OCI-LY1 (cell line): Measurements from ENCODE around the gene SLC25A29.

Source experiments
- H2AFZ ChIP-seq: fragments of 200-600 bp; sonication (generic), shearing (Covaris generic); 2 replicates; pipeline ENCODE4 v1.6.0; 2014; ENCODE audit warnings: antibody characterized with exemption, mild to moderate bottlenecking, low read length
- H3F3A ChIP-seq: fragments of 200-600 bp; sonication (generic), shearing (Covaris generic); 2 replicates; pipeline ENCODE4 v1.6.0; 2014; ENCODE audit warnings: mild to moderate bottlenecking, antibody characterized with exemption, low read length, moderate library complexity; ENCODE audit not compliant: insufficient read depth
- H3K27ac ChIP-seq: fragments of 200-600 bp; sonication (generic); 2 replicates; pipeline ENCODE4 v1.5.1; 2014; ENCODE audit warnings: low read length, mixed run types, mild to moderate bottlenecking, low read depth; ENCODE audit not compliant: poor library complexity, severe bottlenecking
- H3K27me3 ChIP-seq: fragments of 200-600 bp; sonication (generic); 2 replicates; pipeline ENCODE4 v1.6.0; 2014; ENCODE audit warnings: antibody characterized with exemption, mild to moderate bottlenecking, low read length, moderate library complexity; ENCODE audit not compliant: insufficient read depth
- H3K36me3 ChIP-seq: fragments of 200-600 bp; sonication (generic); 2 replicates; pipeline ENCODE4 v1.6.1; 2014; ENCODE audit warnings: mild to moderate bottlenecking, antibody characterized with exemption, low read length, moderate library complexity, mixed read lengths; ENCODE audit not compliant: insufficient read depth
- H3K4me1 ChIP-seq: fragments of 200-600 bp; sonication (generic); 2 replicates; pipeline ENCODE4 v1.5.1; 2014; ENCODE audit warnings: mild to moderate bottlenecking, low read length, moderate library complexity; ENCODE audit not compliant: insufficient read depth, severe bottlenecking
- H3K4me2 ChIP-seq: fragments of 200-600 bp; sonication (generic), shearing (Covaris generic); 2 replicates; pipeline ENCODE4 v1.6.1; 2014; ENCODE audit warnings: low read length
- H3K4me3 ChIP-seq: fragments of 200-600 bp; sonication (generic); 2 replicates; pipeline ENCODE4 v1.5.1; 2014; ENCODE audit warnings: low read length, low read depth, mild to moderate bottlenecking, mixed read lengths; ENCODE audit not compliant: poor library complexity, severe bottlenecking
- H3K79me2 ChIP-seq: fragments of 200-600 bp; shearing (Covaris generic); 2 replicates; pipeline ENCODE4 v1.6.1; 2016; ENCODE audit warnings: mixed run types, low read length, mixed read lengths; ENCODE audit not compliant: insufficient read depth
- H3K9ac ChIP-seq: fragments of 200-600 bp; sonication (generic), shearing (Covaris generic); 2 replicates; pipeline ENCODE4 v1.6.1; 2014; ENCODE audit warnings: mild to moderate bottlenecking, low read length, mixed read lengths
- H3K9me2 ChIP-seq: fragments of 200-600 bp; sonication (generic), shearing (Covaris generic); 2 replicates; pipeline ENCODE4 v1.6.1; 2014; ENCODE audit warnings: low read depth, mild to moderate bottlenecking, low read length, mixed read lengths
- H3K9me3 ChIP-seq: fragments of 200-600 bp; shearing (Covaris generic); 2 replicates; pipeline ENCODE4 v1.6.1; 2014; ENCODE audit warnings: low read length, mixed read lengths
- H4K20me1 ChIP-seq: fragments of 200-600 bp; sonication (generic), shearing (Covaris generic); 2 replicates; pipeline ENCODE4 v1.6.0; 2016; ENCODE audit warnings: mild to moderate bottlenecking, low read length; ENCODE audit not compliant: insufficient read depth
- EZH2 ChIP-seq: fragments of 200-600 bp; sonication (generic), shearing (Covaris generic); IDR thresholded peaks from 2 replicates; pipeline ENCODE4 v1.8.0; 2017; ENCODE audit warnings: borderline replicate concordance, mixed run types, mild to moderate bottlenecking, antibody characterized with exemption, low read length, moderate library complexity, mixed read lengths
- TF ChIP-seq, protein P1 (sequence below): fragments of 200-600 bp; sonication (generic), shearing (Covaris generic); IDR thresholded peaks from 2 replicates; pipeline ENCODE4 v1.5.1; 2017; ENCODE audit warnings: mild to moderate bottlenecking, antibody characterized with exemption, low read length, moderate library complexity, mixed read lengths

The SLC25A29 gene

GRCh38 chr14:100348784-100349685 lies 42.8 kb upstream of the SLC25A29 start:
- no peak for TF ChIP-seq EZH2
- TF ChIP-seq, protein P1, sequence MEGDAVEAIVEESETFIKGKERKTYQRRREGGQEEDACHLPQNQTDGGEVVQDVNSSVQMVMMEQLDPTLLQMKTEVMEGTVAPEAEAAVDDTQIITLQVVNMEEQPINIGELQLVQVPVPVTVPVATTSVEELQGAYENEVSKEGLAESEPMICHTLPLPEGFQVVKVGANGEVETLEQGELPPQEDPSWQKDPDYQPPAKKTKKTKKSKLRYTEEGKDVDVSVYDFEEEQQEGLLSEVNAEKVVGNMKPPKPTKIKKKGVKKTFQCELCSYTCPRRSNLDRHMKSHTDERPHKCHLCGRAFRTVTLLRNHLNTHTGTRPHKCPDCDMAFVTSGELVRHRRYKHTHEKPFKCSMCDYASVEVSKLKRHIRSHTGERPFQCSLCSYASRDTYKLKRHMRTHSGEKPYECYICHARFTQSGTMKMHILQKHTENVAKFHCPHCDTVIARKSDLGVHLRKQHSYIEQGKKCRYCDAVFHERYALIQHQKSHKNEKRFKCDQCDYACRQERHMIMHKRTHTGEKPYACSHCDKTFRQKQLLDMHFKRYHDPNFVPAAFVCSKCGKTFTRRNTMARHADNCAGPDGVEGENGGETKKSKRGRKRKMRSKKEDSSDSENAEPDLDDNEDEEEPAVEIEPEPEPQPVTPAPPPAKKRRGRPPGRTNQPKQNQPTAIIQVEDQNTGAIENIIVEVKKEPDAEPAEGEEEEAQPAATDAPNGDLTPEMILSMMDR = no peak
- H2AFZ ChIP-seq = no peak overlapping the region

DNA sequence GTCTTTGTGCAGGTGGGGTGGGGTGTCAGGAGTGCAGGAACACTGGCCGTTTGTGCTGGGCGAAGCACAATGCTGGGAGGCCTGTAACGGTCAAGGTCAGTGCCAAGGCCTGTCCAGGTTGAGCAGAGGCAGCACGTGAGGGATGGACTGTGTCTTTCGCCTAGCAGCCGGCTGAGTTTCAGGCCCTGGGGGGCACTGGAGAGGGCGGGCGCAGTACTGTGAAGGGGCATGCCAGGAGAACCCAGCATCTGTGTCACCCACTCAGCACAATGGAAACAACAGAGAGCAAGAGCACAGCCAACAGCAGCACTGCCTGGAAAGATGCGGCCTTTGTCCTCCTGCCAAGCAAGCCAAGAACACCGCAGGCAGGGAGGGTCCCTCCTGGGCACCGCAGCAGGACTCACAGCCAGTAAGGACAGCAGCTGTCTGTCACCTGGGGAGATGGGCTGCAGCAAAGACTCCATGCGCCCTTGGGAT lies 42.0 kb upstream of the SLC25A29 start:
- Histone ChIP-seq H4K20me1 (no peaks in the 10 kb centered on the region), H3K27ac (no peak overlapping the region), H3K9ac (no peak overlapping the region), H3K4me2 (no peak overlapping the region), H3K4me3 (no peak overlapping the region), H3K36me3 (peaks cover 20% of the 10 kb centered on the region; the same call in 1 of the 2 replicates), H3K9me2 (no peaks in the 10 kb centered on the region), H3K9me3 (no peaks in the 10 kb centered on the region), H2AFZ (no peak overlapping the region), H3K4me1 (no peaks in the 10 kb centered on the region), H3F3A (no peaks in the 10 kb centered on the region), H3K27me3 (no peaks in the 10 kb centered on the region), H3K79me2 (no peaks in the 10 kb centered on the region)
- TF ChIP-seq EZH2 = no peak
- TF ChIP-seq, protein P1 = no peak

More at GRCh38 chr14:100348784-100349685, 42.8 kb upstream of the SLC25A29 start:
- Histone ChIP-seq H3K9me2 (no peaks in the 10 kb centered on the region), H3K4me1 (no peaks in the 10 kb centered on the region), H3K27ac (no peak overlapping the region), H3K4me2 (no peak overlapping the region), H4K20me1 (no peaks in the 10 kb centered on the region), H3K36me3 (peaks cover 27% of the 10 kb centered on the region; the same call in 1 of the 2 replicates), H3F3A (no peaks in the 10 kb centered on the region), H3K9me3 (no peaks in the 10 kb centered on the region), H3K4me3 (no peak overlapping the region), H3K27me3 (no peaks in the 10 kb centered on the region), H3K9ac (no peak overlapping the region), H3K79me2 (no peaks in the 10 kb centered on the region)

- no peaks in the 10 kb centered on the region for H3F3A ChIP-seq
- H3K79me2 ChIP-seq = no peaks in the 10 kb centered on the region
- H3K27me3 ChIP-seq = no peaks in the 10 kb centered on the region
- H2AFZ ChIP-seq = no peak overlapping the region
- H3K9ac ChIP-seq = no peak overlapping the region
- no peaks in the 10 kb centered on the region for H4K20me1 ChIP-seq
- TF ChIP-seq, protein P1 = no peak
- no peak for TF ChIP-seq EZH2
- H3K9me3 ChIP-seq = no peaks in the 10 kb centered on the region
- H3K4me3 ChIP-seq = no peak overlapping the region
- peaks cover 9% of the 10 kb centered on the region; the same call in 1 of the 2 replicates for H3K36me3 ChIP-seq
- peaks cover 4% of the 10 kb centered on the region for H3K4me1 ChIP-seq
- H3K27ac ChIP-seq = no peak overlapping the region
- H3K4me2 ChIP-seq = no peak overlapping the region
- no peaks in the 10 kb centered on the region for H3K9me2 ChIP-seq
Measured at GRCh38 chr14:100346306-100347091, 40.3 kb upstream of the SLC25A29 start.
